DMS 273 (cell line): ENCODE data around the gene RFNG.

Experiments used
- DNase-seq: peaks from one replicate; lab custom pipeline; 2025; ENCODE audit not compliant: unreplicated experiment; lab: John Stamatoyannopoulos, UW

RFNG gene

DNA sequence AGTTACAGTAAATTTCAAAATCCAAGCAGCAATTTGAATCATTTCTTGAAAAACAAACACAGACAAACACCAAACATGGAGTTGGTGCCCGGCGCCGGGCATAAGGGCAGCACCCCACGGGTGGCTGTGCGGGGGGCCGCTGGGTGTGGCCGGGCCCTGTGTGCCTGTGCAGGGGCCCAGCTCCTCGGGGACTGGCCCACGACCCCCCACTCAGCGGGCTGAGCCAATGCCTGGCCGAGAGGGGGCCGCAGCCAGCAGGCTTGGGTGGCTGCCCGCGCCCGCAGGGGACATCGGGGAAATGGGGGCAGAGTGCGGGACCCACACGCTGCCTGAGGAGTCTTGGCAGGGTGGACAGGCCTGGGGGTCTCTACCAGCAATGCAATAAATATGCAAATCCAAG is 26.8 kb upstream of the RFNG start:
- DNase-seq, result no peak

GRCh38 chr17:82077617-82078358 is 26.2 kb upstream of the RFNG start:
- peak; percentile 47 for DNase-seq

DNA sequence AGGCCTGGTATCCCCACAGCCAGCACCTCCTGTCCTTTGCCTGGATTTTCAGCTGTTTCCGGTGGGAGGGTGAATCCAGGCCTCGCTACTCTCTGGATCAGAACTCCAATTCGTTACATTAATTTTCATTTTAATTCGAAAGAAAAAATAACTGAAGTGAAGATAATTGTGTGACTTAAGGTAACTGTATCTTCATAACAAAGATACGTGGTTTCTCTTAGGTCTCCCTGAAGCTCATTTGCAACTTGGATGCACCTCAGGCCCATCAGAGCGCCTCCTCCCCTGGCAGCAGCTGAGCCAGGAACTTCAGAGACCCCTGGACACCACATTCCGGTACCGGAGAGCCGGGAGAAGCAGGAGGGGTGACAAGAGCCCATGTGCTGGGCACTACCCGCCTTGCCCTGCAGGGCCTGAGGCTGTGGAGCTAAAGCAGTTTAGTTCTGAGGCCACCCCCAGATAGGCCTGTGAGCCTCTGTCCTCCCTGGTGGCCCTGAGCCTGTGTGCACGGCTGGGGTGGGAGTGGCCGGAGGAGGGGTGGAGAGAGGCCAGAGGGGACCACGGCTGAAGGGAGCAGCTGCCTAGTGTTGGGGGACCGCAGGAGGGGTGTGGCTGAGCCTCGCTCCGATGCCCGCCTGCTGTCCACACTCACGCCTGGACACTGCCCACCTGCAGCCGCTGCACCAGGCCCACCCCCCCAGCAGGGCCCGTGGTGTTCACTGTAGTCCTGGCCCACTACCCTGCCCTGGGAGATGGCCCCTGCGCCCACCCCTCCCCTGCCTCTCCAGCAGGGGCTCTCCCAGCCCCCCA is 25.4 kb upstream of the RFNG start:
- DNase-seq, result peak; percentile 52

DNA sequence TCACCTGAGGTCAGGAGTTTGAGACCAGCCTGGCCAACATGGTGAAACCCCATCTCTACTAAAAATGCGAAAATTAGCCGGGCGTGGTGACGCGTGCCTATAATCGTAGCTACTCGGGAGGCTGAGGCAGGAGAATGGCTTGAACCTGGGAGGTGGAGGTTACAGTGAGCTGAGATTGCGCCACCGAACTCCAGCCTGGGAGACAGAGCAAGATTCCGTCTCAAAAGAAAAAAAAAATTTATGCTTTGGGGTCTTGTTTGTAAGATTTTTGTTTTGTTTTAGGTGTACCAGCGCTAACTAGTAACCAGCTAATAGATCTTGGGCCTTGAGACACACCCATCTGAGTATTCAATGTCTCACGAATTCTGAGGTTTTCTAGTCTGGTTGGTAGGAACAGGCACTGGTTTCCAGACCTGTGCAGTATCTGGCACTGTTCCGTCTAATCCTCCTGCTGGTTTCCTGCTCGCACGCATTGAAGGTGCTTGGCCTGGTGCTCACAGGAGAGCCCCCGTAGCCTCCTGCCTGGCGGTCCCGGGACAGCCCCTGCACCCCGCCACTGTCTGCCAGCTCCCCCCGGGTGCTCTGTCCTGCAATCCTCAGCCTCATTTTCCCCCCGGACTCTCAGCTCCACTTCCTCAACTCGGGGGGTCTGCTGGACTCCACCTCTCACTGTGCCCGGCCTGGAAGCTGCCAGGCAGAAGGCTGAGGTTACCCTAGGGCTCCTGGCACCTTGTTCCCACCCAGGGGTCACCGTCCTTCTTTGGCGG is 24.6 kb upstream of the RFNG start:
- DNase-seq, result peak; percentile 57

DNA sequence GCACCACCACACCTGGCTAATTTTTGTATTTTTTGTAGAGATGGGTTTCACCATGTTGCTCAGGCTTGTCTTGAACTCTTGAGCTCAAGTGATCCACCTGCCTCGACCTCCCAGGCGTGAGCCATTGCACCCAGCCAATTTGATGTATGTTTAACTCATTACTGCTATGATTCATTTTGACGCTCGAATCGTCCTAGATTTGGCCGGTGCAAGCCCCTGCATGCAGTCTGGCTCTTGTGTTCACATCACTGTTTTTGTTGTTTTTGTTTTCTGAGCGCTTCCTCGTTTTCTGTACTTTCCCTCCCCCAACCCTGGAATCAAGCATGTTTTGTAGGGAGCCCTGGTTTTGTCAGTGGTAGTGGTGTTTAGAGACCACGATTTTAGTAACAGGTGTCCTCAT is 21.8 kb upstream of the RFNG start:
- DNase-seq, result no peak

DNA sequence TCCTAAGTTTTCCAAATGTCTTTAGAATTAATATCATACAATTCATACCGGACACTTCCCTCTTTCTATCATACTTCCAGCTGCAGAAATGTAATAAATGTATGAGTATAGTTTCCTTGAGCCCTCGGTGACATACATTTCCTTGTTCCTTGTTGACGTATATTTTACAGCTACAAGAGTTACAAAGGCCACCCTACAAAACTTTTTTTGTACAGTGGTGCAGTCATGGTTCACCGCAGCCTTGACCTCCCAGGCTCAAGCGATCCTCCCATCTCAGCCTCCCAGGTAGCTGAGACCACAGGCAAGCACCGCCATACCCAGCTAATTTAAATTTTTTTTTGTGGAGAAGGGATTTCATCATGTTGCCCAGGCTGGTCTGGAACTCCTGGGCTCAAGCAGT is 21.2 kb upstream of the RFNG start:
- no peak for DNase-seq

- DNase-seq, result no peak
These were observed 19.0 kb upstream of the RFNG start for GRCh38 chr17:82070611-82071010.

DNA sequence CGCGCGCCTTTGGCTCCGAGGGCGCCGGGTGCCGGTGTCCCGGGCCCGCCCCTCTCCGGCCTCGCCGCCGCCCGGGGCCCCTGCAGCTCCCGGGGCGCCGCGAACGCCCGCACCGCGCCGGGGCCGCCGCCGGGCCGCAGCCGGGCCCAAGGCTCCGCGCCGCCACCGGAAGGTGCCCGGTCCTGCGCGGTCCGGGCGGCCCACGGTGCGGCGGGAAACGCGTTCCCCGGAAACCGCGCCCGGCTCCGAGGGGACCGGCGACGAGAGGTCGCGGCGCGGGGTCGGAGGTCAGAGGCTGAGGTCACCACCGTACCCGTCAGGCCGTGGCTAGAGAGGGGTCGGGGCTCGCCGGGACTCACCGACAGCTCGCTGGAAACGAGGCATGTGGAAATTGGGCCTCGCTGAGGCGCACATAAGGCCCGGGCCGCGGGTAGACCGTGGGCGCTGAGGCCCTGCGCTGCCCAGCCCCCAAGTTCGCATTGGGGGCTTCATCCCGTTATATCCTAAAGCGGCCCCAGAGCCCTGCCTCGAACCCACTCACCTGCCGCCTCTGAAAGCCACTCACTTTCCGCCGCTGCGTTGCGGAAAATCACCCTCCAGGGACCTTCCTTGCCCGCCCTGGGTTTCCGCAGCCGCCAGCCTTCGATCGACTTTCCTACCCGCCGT is 14.2 kb upstream of the RFNG start, which contains the start of gene DUS1L:
Gene DUS1L, minus strand, starts transcription at position 167 of the 666 bp plus-strand sequence. CDS start 745 bp downstream, outside the sequence.
- DNase-seq, result peak; percentile 83

DNA sequence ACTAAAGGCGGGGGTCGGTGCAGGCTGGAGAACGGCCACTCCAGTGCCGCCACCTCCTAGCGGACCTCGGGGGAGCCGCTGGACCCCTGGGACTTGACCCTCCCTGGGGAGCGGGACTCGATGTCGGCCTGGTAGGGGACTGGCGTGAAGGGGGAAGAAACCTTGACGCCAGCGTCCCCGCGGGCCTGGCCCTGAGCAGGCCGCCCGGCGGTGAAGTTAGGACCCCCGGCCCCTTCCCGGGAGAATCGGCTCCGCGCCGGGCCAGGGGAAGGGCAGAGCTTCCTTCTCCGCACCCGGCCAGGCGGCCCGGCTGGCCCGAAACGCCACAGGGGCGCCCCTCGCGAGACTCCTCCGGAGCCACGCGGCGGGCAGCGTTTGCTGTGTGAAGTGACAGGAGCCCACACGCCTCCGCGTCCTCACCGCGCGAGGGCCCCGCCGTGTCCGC is 13.6 kb upstream of the RFNG start:
- peak; percentile 73 for DNase-seq

DNA sequence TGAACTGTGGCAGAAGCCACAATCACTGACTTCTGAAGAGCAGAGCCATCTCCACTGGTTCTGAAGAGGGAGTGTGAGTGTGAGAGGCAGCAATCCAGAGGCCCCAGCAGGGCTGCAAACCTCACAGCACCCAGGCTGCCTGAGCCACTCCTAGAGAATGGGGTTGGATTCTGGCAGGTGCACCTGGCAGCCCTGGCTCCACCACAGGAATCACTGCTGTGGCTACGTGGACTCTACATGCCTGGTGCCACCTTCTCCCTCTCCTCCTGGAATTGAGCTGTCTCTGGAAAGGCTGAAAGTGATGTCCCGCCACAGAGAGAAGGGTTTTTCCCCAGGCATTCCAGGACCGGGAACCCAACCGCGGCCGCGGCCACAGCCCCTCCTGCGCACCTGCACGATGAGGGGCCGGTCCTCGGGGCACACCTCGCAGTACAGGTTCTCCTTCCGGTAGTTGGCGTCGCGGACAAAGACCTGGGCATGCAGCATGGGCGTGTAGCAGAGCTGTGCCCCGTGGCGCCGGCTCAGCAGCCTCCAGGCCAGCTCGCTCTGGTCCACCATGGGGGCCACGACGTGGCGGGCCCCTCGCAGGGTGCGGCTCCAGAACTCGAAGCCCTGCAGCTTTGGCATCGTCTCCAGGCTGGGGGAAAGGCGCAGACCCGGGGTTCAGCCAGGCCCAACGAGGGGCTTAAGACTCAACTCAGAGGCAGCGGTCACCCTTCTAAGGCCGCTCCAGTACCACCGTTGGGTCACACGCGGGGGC is 13.0 kb upstream of the RFNG start:
- DNase-seq, result no peak

GRCh38 chr17:82063424-82064415 is 12.1 kb upstream of the RFNG start:
- no peak for DNase-seq

GRCh38 chr17:82062984-82063368 is 11.4 kb upstream of the RFNG start:
- no peak for DNase-seq

- no peak for DNase-seq
These were observed 10.7 kb upstream of the RFNG start for GRCh38 chr17:82062076-82062983.

- DNase-seq, result no peak
These were observed 9.7 kb upstream of the RFNG start for GRCh38 chr17:82061047-82061925.

DNA sequence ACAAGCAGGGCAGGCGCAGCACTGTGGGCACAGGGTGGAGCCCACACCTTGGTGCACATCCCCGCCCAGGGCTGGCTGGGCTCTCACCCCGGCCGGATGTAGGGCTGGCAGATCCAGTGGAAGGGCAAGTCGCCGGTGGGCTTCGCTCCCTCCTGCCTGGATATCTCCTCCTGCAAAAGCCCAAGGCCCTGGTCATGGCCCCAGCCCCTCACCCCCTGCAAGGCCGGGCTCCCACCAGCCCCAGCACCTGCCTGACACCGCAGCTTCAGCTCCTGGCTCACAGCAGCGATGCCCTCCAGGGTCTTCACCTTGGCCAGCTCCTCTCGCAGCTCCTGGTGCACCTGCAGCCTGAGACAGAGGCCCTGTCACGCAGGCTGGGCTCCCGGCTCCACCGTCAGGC is 9.0 kb upstream of the RFNG start:
- DNase-seq, result no peak

DNA sequence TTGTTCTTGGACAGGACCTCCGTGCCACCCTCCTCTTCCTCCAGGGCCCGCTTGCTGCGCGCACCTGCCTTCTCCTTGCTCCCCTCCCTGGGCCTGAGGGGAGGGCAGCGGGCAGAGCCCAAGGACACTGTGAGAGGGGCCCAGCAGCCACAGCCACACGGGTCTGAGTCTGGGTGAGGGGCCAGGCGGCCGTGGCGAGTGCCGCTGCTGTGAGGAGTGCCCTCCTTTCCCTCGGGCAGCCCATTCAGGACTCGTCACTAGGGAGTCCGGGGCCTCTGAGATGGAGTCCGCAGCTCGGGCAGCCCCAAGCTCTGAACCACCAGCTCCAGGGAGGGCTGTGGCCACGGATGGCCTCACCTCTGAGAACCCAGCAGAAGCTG is 8.4 kb upstream of the RFNG start:
- no peak for DNase-seq
